A673 (cell line): ENCODE measurements around the gene KRTAP10-4. TPM values are rescaled to one million over a fixed set of nuclear protein-coding genes. Genes with fewer than 3 reads are reported as not detected.

Experiments used
- BruUV-seq: library from RNA; stranded (reverse); fragments of 400-500 nt; replicated peaks from 2 replicates; lab custom pipeline; 2021; lab: Mats Ljungman, UMichigan
- CTCF ChIA-PET: fragments of 300-600 bp; sonication (Branson Sonifier 250); formaldehyde crosslinking; loops from one replicate; lab custom pipeline; 2022; ENCODE audit warnings: antibody characterized with exemption; lab: Charles Lee
- POLR2A ChIA-PET: fragments of 300-600 bp; sonication (Branson Sonifier 250); formaldehyde crosslinking; loops from one replicate; lab custom pipeline; 2022; ENCODE audit warnings: antibody characterized with exemption; ENCODE audit not compliant: low non-redundant PET; lab: Charles Lee
- DNase-seq: peaks from one replicate; pipeline ENCODE4 v3.0.0-alpha.2; 2015; ENCODE audit warnings: low spot score
- H3K27ac ChIP-seq: fragments of 200-600 bp; sonication (generic); 2 replicates; pipeline ENCODE4 v1.5.1; 2016; ENCODE audit warnings: mixed run types, low read depth, mild to moderate bottlenecking, mixed read lengths, antibody characterized with exemption, low read length; ENCODE audit not compliant: poor library complexity, severe bottlenecking
- H3K27me3 ChIP-seq: fragments of 200-600 bp; sonication (generic); replicated peaks from 2 replicates; pipeline ENCODE4 v1.6.1; 2017; ENCODE audit warnings: mixed run types, low read depth, mild to moderate bottlenecking, mixed read lengths, antibody characterized with exemption, low read length; ENCODE audit not compliant: insufficient read depth, poor library complexity
- H3K36me3 ChIP-seq: fragments of 200-600 bp; sonication (generic); 2 replicates; pipeline ENCODE4 v1.6.1; 2016; ENCODE audit warnings: mixed run types, mild to moderate bottlenecking, mixed read lengths, antibody characterized with exemption, low read length; ENCODE audit not compliant: insufficient read depth, poor library complexity, severe bottlenecking
- H3K4me1 ChIP-seq: fragments of 200-600 bp; sonication (generic); 2 replicates; pipeline ENCODE4 v1.6.1; 2017; ENCODE audit warnings: mixed run types, mild to moderate bottlenecking, mixed read lengths, antibody characterized with exemption, low read length; ENCODE audit not compliant: insufficient read depth, poor library complexity, severe bottlenecking
- H3K4me3 ChIP-seq: fragments of 200-600 bp; sonication (generic); 2 replicates; pipeline ENCODE4 v1.5.1; 2016; ENCODE audit warnings: low read depth, mixed run types, mild to moderate bottlenecking, mixed read lengths, low read length; ENCODE audit not compliant: poor library complexity, severe bottlenecking
- H3K9me3 ChIP-seq: fragments of 200-600 bp; sonication (generic); 2 replicates; pipeline ENCODE4 v1.6.1; 2016; ENCODE audit warnings: mixed run types, low read depth, mild to moderate bottlenecking, mixed read lengths, antibody characterized with exemption, low read length; ENCODE audit not compliant: poor library complexity, severe bottlenecking
- CTCF ChIP-seq: fragments of 300-800, 200-600 bp; sonication (generic); conservative IDR thresholded peaks from 2 replicates; pipeline ENCODE4 v1.5.1; 2017; ENCODE audit warnings: low read depth, mild to moderate bottlenecking, antibody characterized with exemption, low read length, moderate library complexity, mixed read lengths
- EZH2 ChIP-seq: fragments of 200-600 bp; sonication (generic); IDR thresholded peaks from 2 replicates; pipeline ENCODE4 v1.6.1; 2017; ENCODE audit warnings: borderline replicate concordance, low read depth, mild to moderate bottlenecking, mixed read lengths, antibody characterized with exemption, low read length; ENCODE audit not compliant: poor library complexity, severe bottlenecking
- intact Hi-C: fragments of 100-400 bp; cut with micrococcal nuclease; formaldehyde crosslinking; loops from one replicate; pipeline ENCODE4 v1.10.0; 2022; ENCODE audit not compliant: unreplicated experiment
- total RNA-seq: library from RNA; stranded (reverse); gene quantifications from 2 replicates; pipeline ENCODE4 v1.2.3, GENCODE V29; 2021

KRTAP10-4 gene
- total RNA-seq, 1 experiment from 2014 or later = not detected

GRCh38 chr21:44595524-44595923 is 22.0 kb downstream of the KRTAP10-4 start:
- no peak for TF ChIP-seq EZH2
- TF ChIP-seq CTCF = no peak
- intact Hi-C loops = no loop called here
- ChIA-PET CTCF (no interaction called here), POLR2A (interaction anchor here (0.6 kb wide), 1 partner anchor 128 kb away, joined by 3 read pairs; no protein-coding TSS in a partner anchor)
- peaks cover 3% of the 10 kb centered on the region for H3K9me3 ChIP-seq
- H3K27ac ChIP-seq = no peak overlapping the region
- BruUV-seq = no TSS peak
- no peaks in the 10 kb centered on the region for H3K4me1 ChIP-seq
- no peak overlapping the region for H3K4me3 ChIP-seq
- no peak for DNase-seq
- no peaks in the 10 kb centered on the region for H3K27me3 ChIP-seq
- no peaks in the 10 kb centered on the region for H3K36me3 ChIP-seq

GRCh38 chr21:44596068-44596725 is 22.7 kb downstream of the KRTAP10-4 start:
- H3K36me3 ChIP-seq = no peaks in the 10 kb centered on the region
- no TSS peak for BruUV-seq
- H3K27me3 ChIP-seq = no peaks in the 10 kb centered on the region
- CTCF ChIA-PET = no interaction called here
- no peak overlapping the region for H3K4me3 ChIP-seq
- no peaks in the 10 kb centered on the region for H3K4me1 ChIP-seq
- no peak overlapping the region for H3K27ac ChIP-seq
- H3K9me3 ChIP-seq = peaks cover 3% of the 10 kb centered on the region
- intact Hi-C loops = no loop called here
- TF ChIP-seq CTCF (no peak), EZH2 (no peak)
- POLR2A ChIA-PET = interaction anchor here (0.6 kb wide), 1 partner anchor 127 kb away, joined by 3 read pairs; no protein-coding TSS in a partner anchor
- DNase-seq = no peak

GRCh38 chr21:44598061-44598460 is 24.5 kb downstream of the KRTAP10-4 start:
- ChIA-PET POLR2A (no interaction called here), CTCF (no interaction called here)
- H3K27me3 ChIP-seq = no peaks in the 10 kb centered on the region
- no peak overlapping the region for H3K27ac ChIP-seq
- TF ChIP-seq CTCF (no peak), EZH2 (no peak)
- no TSS peak for BruUV-seq
- intact Hi-C loops = no loop called here
- H3K36me3 ChIP-seq = no peaks in the 10 kb centered on the region
- H3K9me3 ChIP-seq = peaks cover 3% of the 10 kb centered on the region
- no peak overlapping the region for H3K4me3 ChIP-seq
- peak; percentile 25 for DNase-seq
- H3K4me1 ChIP-seq = no peaks in the 10 kb centered on the region
